GM12865 (cell line): ENCODE results near the gene MEIS1.

Experiments used
- DNase-seq: peaks from one replicate; pipeline ENCODE4 v3.0.0; 2010; ENCODE audit warnings: low read depth
- H3K4me3 ChIP-seq: 2 replicates; pipeline ENCODE4 v1.5.1; 2011; ENCODE audit warnings: mild to moderate bottlenecking, low read depth, low read length, control low read depth
- CTCF ChIP-seq: IDR thresholded peaks from 2 replicates; pipeline ENCODE4 v1.5.1; 2011; ENCODE audit warnings: low read length, control low read depth, low read depth, inconsistent platforms; ENCODE audit not compliant: insufficient read depth; ENCODE audit errors: missing control alignments

The MEIS1 gene

GRCh38 chr2:66535574-66536289 lies 100.8 kb downstream of the MEIS1 start:
- TF ChIP-seq CTCF = no peak
- no peak for DNase-seq
- no peak overlapping the region for H3K4me3 ChIP-seq

- DNase-seq = no peak
- TF ChIP-seq CTCF = no peak
- no peak overlapping the region for H3K4me3 ChIP-seq
Observed at GRCh38 chr2:66536290-66536673, 101.4 kb downstream of the MEIS1 start.

- no peak for DNase-seq
- no peak for TF ChIP-seq CTCF
- no peak overlapping the region for H3K4me3 ChIP-seq
Observed at GRCh38 chr2:66536997-66537396, 102.1 kb downstream of the MEIS1 start.

GRCh38 chr2:66538291-66538690 lies 103.4 kb downstream of the MEIS1 start:
- DNase-seq = no peak
- no peak for TF ChIP-seq CTCF
- H3K4me3 ChIP-seq = no peak overlapping the region

- TF ChIP-seq CTCF = no peak
- no peak for DNase-seq
- no peak overlapping the region for H3K4me3 ChIP-seq
Observed at GRCh38 chr2:66539452-66539851, 104.5 kb downstream of the MEIS1 start.

GRCh38 chr2:66541646-66542045 lies 106.7 kb downstream of the MEIS1 start:
- TF ChIP-seq CTCF = no peak
- DNase-seq = no peak
- no peak overlapping the region for H3K4me3 ChIP-seq

- DNase-seq = no peak
- H3K4me3 ChIP-seq = no peak overlapping the region
- no peak for TF ChIP-seq CTCF
Observed at GRCh38 chr2:66543257-66543767, 108.4 kb downstream of the MEIS1 start.
